Cardiac septum (tissue), 1 donor: ENCODE data around the gene GRAMD1B. TPM values are rescaled to one million over a fixed set of nuclear protein-coding genes. Genes with fewer than 3 reads are reported as not detected.
A peak's percentile ranks its signal among the peaks of the same experiment; 100 is the strongest.

Experiments
- DNase-seq: peaks from one replicate; pipeline ENCODE4 v3.0.0-alpha.2; 2020; ENCODE audit warnings: low spot score
- intact Hi-C: fragments of 100-400 bp; cut with DNase I; formaldehyde crosslinking; loops from one replicate; pipeline ENCODE4 v1.14.0; 2022
- total RNA-seq: library from RNA; stranded (reverse); fragmentation: NEBNext Ultra II Directional; extraction: Animal tissue kit (Norgen Biotek cat#: 25700); gene quantifications from one replicate; pipeline ENCODE4 v1.2.1, GENCODE V29; 2021
- donor health status: DM: no; HTN: no; CAD: no.

The GRAMD1B gene
- total RNA-seq, 1 donor from 2014 or later: 15.3 TPM

- DNase-seq: no peak
- intact Hi-C loops: loop anchor here (1.0 kb wide), 1 partner anchor 70 kb away; no protein-coding TSS in a partner anchor
Observed at GRCh38 chr11:123407996-123408597, 22.0 kb upstream of the GRAMD1B start.

DNA sequence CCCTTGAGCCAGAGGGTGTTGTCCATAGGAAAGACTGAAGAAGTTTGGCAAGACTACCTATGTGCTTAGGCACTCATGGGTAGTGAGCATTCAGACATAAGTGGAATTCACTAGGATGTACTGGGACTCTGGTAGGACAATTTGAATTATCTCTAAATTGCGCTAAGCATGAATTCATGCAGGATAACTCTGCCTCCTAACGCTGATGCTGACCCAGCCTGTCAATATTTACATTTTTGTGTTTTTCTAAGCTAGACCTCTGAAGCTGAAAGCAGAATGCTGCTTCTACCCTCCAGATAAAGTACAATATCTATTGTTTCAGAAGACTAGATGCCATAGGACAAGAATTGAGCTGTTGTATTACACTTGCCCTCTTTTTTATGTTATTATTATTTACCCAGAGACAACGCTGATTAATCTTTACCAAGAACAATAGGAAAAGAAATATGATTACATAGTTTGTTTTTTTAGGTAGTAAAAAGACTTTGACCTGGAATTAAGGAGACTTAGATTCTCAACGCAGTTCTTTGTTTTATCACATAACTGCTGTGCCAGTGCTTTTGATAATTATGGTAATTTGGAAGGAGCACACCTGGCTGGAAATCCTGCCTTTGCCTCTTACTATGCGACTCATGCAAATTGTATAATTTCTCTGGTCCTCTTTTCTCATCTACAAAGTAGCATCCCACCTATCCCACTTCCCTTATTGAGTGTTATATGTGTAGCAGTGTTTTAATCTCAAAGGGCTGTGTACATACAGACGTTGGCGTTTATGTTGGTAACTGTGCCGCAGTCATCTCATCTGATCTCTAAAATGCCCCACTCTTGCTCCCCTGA, 21.2 kb upstream of the GRAMD1B start:
- intact Hi-C loops: no loop called here
- DNase-seq: no peak

DNA sequence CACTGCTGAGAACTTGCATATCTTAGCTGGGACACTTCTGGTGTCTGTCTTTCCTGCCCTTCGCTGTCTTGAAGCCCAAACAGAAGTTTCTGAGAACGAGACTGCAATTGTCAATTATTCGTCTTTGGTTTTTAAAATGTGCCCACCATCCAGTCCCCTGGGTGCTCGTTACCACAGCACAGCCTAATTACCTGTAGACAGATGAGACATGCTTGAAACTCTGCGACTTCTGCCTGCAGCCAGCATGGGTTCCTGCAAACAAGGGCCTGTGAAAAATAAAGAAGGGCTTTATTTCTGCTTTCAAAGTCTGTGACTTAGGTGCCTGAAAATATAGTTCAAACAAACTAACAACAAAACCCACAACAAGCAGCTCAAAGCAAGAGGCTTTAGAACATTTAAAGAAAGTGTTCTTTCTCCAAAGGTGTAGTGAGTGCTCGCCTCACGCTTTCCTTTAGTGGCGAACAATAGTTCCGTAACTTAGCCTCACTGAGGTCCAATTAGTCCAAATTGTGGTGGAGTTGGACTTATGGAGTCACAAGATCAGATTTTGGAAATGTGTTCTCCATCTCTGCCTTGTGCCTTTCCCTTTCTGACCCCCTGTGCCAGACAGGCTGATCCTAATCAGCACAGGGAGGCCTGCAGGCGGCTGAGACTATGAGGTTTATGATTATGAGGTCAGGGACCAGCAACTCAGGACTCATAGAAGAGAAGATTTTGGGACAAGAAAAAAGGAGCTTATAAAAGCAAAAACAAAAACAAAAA, 20.4 kb upstream of the GRAMD1B start:
- intact Hi-C loops: no loop called here
- no peak for DNase-seq

DNA sequence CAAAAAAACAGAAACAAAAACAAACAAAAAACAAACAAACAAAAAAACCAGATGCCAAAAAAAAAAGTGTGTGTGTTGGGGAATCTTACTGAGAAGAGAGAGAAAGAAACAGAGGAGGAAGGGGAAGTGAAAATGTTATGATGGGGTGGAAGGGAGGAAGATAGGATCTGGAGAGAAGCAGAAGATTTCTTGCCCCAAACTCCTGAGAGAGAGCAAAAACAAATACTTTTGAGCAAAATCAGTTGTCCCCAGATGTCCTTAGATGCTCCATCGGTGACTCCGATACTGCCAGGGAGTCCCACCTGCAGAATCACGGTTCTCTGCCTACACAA, 19.9 kb upstream of the GRAMD1B start:
- no peak for DNase-seq
- intact Hi-C loops: no loop called here

GRCh38 chr11:123413636-123414035, 16.4 kb upstream of the GRAMD1B start:
- DNase-seq: no peak

GRCh38 chr11:123416566-123416965, 13.5 kb upstream of the GRAMD1B start:
- intact Hi-C loops: no loop called here
- no peak for DNase-seq

More at GRCh38 chr11:123413636-123414035, 16.4 kb upstream of the GRAMD1B start:
- intact Hi-C loops: no loop called here

GRCh38 chr11:123418351-123419114, 11.5 kb upstream of the GRAMD1B start:
- DNase-seq: no peak
- intact Hi-C loops: no loop called here

DNA sequence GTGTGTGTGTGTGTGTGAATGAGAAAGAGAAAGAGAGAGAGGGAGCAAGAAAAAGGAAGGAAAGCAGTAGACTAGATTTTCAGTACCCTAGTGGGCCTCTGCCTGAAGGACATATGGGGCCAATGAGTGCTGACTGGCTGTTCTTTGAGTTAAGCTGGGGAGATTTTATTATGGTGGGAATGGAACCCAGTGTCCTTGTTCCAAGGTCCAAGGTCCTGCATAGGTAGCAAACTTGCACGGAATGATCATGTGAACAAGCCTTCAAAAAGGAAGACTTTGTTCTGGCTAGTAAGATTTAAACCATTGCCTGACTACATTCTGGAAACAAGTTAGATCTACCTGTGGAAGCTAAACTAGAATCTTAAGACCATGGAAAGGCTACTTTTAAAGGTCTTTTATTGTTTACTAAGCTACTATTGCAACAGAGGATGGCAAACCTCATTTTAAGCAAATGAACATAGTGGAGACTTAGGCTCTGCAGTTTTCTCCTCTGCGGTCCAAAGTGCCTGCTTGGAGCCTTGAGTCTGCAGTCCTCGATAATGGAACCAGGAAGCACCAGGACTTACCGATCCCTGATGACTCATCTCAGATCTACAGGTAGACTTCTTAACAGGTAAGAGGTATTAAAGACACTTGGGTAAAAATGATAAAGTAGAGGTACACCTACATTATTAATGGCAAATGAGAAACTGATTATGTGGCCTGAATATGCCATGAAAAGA, 10.2 kb upstream of the GRAMD1B start:
- no peak for DNase-seq
- intact Hi-C loops: no loop called here

- DNase-seq: no peak
Observed at GRCh38 chr11:123421589-123421988, 8.5 kb upstream of the GRAMD1B start.

DNA sequence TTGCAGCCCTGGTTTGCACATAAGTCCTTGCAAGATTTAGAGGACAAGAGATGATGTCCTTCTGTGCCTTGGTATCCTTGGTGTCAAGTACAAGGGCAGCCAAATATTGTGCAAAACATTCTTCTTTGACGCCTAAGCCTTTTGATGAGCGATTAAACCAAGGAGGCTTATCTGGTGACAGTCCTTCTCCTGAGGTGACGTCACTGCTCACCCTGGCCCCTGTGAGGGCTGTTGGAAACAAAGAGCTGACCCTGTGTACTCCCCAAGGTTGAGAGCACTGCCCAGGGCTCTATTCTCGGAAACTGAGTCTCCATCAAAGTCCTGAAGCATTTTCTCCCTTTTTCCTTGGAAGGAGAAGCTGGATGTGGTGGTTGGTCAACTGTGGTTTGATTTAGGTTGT, 4.7 kb upstream of the GRAMD1B start:
- intact Hi-C loops: no loop called here
- DNase-seq: no peak

More at GRCh38 chr11:123421589-123421988, 8.5 kb upstream of the GRAMD1B start:
- intact Hi-C loops: no loop called here

- intact Hi-C loops: no loop called here
- no peak for DNase-seq
Observed at GRCh38 chr11:123426789-123427188, 3.3 kb upstream of the GRAMD1B start.

- intact Hi-C loops: no loop called here
- DNase-seq: no peak
Observed at GRCh38 chr11:123427405-123427804, 2.7 kb upstream of the GRAMD1B start.

- DNase-seq: no peak
- intact Hi-C loops: no loop called here
Observed at GRCh38 chr11:123428116-123428715, 1.9 kb upstream of the GRAMD1B start.

DNA sequence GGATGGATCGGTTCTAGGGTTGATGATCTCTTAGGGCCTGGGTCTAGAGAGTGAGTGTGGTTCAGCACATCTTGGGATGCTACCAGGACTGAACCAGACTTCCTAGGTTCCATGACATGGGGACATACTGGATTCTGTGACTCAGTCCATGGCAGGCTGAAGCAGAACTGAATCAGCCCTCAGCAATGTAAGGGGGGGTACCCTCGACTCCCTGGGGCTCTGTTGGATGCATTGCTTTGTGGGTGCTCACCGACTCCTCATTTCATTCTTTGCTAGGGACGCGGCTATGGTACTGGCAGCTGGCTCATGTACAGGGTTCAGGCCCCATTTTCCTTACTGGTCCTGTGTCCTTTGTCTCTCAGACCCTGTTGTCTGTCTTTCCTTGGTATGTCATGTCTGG, 733 bp upstream of the GRAMD1B start:
- intact Hi-C loops: no loop called here
- DNase-seq: no peak

DNA sequence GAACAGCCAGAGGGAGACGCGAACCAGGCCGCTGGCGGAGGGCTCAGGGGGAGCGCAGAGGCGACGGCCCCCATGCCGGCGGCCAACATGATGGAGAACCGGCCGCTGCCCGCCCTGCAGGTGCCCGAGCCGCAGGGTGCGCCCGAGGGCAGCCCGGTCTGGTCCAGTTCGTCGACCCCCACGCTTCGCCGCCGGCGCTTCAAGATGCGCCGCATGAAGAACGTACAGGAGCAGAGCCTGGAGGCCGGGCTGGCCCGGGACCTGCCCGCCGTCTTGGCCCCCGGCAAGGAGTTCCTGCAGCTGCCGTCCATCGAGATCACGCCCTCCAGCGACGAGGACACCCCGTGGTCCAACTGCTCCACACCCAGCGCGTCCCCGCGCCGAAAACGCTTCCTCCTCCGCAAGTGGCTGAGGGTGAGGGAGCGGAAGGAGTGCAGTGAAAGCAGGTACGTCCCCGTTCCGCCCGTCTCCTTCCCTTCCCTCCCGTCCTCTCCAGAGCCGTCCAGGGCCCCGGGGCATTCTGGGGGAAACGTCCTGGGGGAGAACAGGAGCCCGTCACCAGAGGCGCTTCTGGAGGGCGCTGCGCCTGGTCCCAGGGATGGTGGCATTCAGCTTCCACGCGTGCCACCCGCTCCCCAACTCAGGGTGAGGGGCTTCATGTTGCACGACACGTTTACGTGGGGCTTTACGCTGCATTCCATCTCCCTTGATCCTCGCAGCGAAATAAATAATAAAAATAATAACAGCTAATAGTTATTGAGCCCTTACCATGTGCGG, 840 bp downstream of the GRAMD1B start:
- intact Hi-C loops: no loop called here

DNA sequence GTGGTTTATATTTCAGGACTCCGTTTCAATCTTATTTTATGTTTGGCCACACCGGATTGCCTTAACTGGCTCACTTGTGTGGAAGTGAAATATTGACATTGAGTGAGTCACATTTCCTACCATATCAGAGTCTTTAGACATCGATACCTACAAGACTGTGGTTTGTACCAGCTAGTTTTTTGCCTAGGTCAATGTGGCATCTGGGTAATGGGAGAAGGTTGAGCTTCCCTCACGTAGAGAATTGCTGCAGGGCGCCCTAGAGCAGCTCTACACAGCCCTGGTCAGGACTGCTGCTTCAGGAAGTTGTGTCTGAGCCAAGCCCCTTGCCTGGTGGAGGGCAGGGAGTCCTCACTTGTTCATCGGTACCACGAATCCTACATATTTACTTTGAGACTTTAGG, 1.6 kb downstream of the GRAMD1B start:
- intact Hi-C loops: no loop called here
- no peak for DNase-seq

More for the DNA sequence above, 840 bp downstream of the GRAMD1B start:
- peak; percentile 94 for DNase-seq

GRCh38 chr11:123434262-123434661, 4.2 kb downstream of the GRAMD1B start:
- intact Hi-C loops: no loop called here
- no peak for DNase-seq

DNA sequence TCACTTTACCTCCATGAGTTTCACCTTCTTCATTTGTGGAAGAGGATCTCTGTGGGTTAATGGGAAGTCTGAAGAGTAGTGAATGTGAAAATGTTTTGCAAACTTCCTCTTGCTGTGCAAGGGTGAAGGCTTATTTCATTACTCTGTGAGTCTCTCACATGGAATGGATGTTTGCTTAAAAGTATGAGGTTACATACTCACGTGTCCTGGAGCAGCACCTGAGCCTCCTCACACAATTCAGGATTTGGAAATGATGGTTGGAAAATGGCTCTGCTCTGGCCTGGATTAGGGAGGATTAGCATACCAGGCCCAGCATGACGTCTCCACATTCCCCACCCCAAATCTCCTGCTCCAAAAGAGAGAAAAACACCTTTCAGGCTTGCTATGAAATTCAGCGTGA, 4.8 kb downstream of the GRAMD1B start:
- intact Hi-C loops: no loop called here
- no peak for DNase-seq
